ENCODE results near the gene OR10C1. TPM values are rescaled to one million over a fixed set of nuclear protein-coding genes. Genes with fewer than 3 reads are reported as not detected.

The OR10C1 gene, protein sequence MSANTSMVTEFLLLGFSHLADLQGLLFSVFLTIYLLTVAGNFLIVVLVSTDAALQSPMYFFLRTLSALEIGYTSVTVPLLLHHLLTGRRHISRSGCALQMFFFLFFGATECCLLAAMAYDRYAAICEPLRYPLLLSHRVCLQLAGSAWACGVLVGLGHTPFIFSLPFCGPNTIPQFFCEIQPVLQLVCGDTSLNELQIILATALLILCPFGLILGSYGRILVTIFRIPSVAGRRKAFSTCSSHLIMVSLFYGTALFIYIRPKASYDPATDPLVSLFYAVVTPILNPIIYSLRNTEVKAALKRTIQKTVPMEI
- not detected for total RNA-seq (2021; ENCODE audit: unreplicated experiment)
- not detected for polyA plus RNA-seq (2012; ENCODE audit: insufficient read length)
- Bru-seq, nascent RNA, result not detected
- not detected for BruChase-seq, experiment 1, labeled RNA remaining after a 2-hour chase
- BruChase-seq, experiment 2, labeled RNA remaining after a 6-hour chase, result not detected
- long read RNA-seq, result 0 reads

DNA sequence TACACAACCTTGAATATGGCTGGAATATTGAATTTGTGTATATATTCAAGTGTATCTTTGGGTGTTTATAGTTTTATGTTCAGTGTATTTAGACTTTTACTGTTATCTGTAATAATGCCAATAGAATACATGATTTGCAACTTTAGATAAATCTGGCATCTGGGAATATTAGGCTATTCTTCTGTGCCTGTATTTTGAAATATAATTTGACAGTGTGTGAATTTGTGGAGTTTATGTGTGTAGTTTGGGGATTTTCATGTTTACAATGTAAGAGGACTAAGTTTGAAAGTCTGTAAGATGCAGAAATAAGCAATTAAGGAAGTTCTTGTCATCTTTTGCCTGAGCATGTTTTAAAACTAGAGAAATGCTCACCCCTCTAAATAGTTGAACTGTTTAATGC is at the start of gene OR10C1:
OR10C1 (plus strand) TSS at position 301 of the 400 bp plus-strand sequence. CDS start 710 bp downstream, outside the sequence.
- DNase-seq (ENCODE audit: low read depth, low spot score) (no peak), ATAC-seq (no peak)
- Histone ChIP-seq H3K27me3 (ENCODE audit: control insufficient read depth, insufficient read depth, low read length) (peaks cover 2% of the 10 kb centered on the region), H3K9me3 (ENCODE audit: control insufficient read depth, insufficient read depth, low read depth, low read length) (no peaks in the 10 kb centered on the region), H3K36me3 (ENCODE audit: control insufficient read depth, insufficient read depth, low read length) (no peaks in the 10 kb centered on the region), H3K4me3 (ENCODE audit: low read depth in 2 of 2, low read length in 2 of 2) (no peak within 1 kb of the TSS), H3K4me1 (ENCODE audit: control insufficient read depth, insufficient read depth, low read length) (no peaks in the 10 kb centered on the region), H3K27ac (ENCODE audit: low read length) (no peak within 1 kb of the TSS)
- POLR2A ChIA-PET, result no interaction called here
- CTCF ChIA-PET, result no interaction called here
- TF ChIP-seq, protein P1, sequence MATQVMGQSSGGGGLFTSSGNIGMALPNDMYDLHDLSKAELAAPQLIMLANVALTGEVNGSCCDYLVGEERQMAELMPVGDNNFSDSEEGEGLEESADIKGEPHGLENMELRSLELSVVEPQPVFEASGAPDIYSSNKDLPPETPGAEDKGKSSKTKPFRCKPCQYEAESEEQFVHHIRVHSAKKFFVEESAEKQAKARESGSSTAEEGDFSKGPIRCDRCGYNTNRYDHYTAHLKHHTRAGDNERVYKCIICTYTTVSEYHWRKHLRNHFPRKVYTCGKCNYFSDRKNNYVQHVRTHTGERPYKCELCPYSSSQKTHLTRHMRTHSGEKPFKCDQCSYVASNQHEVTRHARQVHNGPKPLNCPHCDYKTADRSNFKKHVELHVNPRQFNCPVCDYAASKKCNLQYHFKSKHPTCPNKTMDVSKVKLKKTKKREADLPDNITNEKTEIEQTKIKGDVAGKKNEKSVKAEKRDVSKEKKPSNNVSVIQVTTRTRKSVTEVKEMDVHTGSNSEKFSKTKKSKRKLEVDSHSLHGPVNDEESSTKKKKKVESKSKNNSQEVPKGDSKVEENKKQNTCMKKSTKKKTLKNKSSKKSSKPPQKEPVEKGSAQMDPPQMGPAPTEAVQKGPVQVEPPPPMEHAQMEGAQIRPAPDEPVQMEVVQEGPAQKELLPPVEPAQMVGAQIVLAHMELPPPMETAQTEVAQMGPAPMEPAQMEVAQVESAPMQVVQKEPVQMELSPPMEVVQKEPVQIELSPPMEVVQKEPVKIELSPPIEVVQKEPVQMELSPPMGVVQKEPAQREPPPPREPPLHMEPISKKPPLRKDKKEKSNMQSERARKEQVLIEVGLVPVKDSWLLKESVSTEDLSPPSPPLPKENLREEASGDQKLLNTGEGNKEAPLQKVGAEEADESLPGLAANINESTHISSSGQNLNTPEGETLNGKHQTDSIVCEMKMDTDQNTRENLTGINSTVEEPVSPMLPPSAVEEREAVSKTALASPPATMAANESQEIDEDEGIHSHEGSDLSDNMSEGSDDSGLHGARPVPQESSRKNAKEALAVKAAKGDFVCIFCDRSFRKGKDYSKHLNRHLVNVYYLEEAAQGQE (IDR thresholded peaks at IDR 0.05; ENCODE audit: insufficient read depth in 1 of 2, low read depth in 2 of 2, low read length in 1 of 2), result no peak
- TF ChIP-seq, protein P2, sequence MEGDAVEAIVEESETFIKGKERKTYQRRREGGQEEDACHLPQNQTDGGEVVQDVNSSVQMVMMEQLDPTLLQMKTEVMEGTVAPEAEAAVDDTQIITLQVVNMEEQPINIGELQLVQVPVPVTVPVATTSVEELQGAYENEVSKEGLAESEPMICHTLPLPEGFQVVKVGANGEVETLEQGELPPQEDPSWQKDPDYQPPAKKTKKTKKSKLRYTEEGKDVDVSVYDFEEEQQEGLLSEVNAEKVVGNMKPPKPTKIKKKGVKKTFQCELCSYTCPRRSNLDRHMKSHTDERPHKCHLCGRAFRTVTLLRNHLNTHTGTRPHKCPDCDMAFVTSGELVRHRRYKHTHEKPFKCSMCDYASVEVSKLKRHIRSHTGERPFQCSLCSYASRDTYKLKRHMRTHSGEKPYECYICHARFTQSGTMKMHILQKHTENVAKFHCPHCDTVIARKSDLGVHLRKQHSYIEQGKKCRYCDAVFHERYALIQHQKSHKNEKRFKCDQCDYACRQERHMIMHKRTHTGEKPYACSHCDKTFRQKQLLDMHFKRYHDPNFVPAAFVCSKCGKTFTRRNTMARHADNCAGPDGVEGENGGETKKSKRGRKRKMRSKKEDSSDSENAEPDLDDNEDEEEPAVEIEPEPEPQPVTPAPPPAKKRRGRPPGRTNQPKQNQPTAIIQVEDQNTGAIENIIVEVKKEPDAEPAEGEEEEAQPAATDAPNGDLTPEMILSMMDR (IDR thresholded peaks at IDR 0.05), result no peak
- no peak for TF ChIP-seq TCF7L2 (IDR thresholded peaks at IDR 0.05; ENCODE audit: low read depth, low read length)
- TF ChIP-seq SIN3A (IDR thresholded peaks at IDR 0.05; ENCODE audit: borderline replicate concordance, insufficient read depth, low read depth, low read length), result no peak
- TF ChIP-seq POLR2AphosphoS5 (IDR thresholded peaks at IDR 0.05; ENCODE audit: low read depth, low read length), result no peak
- intact Hi-C loops (cut with micrococcal nuclease; ENCODE audit: unreplicated experiment), result no loop called here
- BruUV-seq (replicated peaks), result no TSS peak
- in situ Hi-C loops (cut with HindIII; ENCODE audit: low pct_unique_long_range_greater_than_20kb, low sequenced_read_pairs), result no loop called here

DNA sequence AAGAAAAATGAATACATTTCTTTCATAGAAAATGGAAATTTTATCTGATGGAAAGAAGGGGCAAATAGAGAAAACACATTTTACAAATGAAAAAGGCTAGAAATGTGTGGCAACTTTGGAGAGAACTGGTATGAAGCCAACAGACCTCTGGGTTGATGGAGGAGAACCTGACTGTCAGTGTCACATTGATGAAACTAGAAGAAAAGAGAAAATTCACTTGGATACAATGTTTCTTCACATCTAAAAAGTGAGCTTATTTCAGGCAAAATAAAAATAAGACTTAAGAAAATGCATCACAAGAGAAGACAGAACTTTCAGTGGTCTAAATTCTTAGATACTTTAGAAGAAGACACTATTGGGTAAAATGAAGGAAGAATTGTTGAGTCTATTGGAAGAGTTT is 43.8 kb upstream of the OR10C1 start, which contains the start of gene OR12D2:
OR12D2 (plus strand) TSS at position 301 of the 400 bp plus-strand sequence. CDS start 1,069 bp downstream, outside the sequence.
- CTCF ChIA-PET, result no interaction called here
- Histone ChIP-seq H3K36me3 (ENCODE audit: control insufficient read depth, insufficient read depth, low read length) (no peaks in the 10 kb centered on the region), H3K4me3 (ENCODE audit: low read depth in 2 of 2, low read length in 2 of 2) (no peak within 1 kb of the TSS), H3K27me3 (ENCODE audit: control insufficient read depth, insufficient read depth, low read length) (peaks cover 2% of the 10 kb centered on the region; the same call in 1 of the 2 replicates), H3K9me3 (ENCODE audit: control insufficient read depth, insufficient read depth, low read depth, low read length) (no peaks in the 10 kb centered on the region), H3K4me1 (ENCODE audit: control insufficient read depth, insufficient read depth, low read length) (no peaks in the 10 kb centered on the region), H3K27ac (ENCODE audit: low read length) (no peak within 1 kb of the TSS)
- ATAC-seq (no peak), DNase-seq (ENCODE audit: low read depth, low spot score) (no peak)
- TF ChIP-seq TCF7L2 (IDR thresholded peaks at IDR 0.05; ENCODE audit: low read depth, low read length) (no peak), SIN3A (IDR thresholded peaks at IDR 0.05; ENCODE audit: borderline replicate concordance, insufficient read depth, low read depth, low read length) (no peak), POLR2AphosphoS5 (IDR thresholded peaks at IDR 0.05; ENCODE audit: low read depth, low read length) (no peak)
- TF ChIP-seq, protein P1 (IDR thresholded peaks at IDR 0.05; ENCODE audit: insufficient read depth in 1 of 2, low read depth in 2 of 2, low read length in 1 of 2), result no peak
- TF ChIP-seq, protein P2 (IDR thresholded peaks at IDR 0.05), result no peak
- POLR2A ChIA-PET, result no interaction called here
- intact Hi-C loops (cut with micrococcal nuclease; ENCODE audit: unreplicated experiment), result no loop called here
- in situ Hi-C loops (cut with HindIII; ENCODE audit: low pct_unique_long_range_greater_than_20kb, low sequenced_read_pairs), result no loop called here
- no TSS peak for BruUV-seq (replicated peaks)
